HepG2 (cell line): ENCODE data around the gene SEPTIN12. TPM values are rescaled to one million over a fixed set of nuclear protein-coding genes. Genes with fewer than 3 reads are reported as not detected.

ENCODE experiments used
- ELF4 ChIP-seq: sonication (generic); formaldehyde crosslinking; IDR thresholded peaks from 2 replicates; pipeline ENCODE4 v1.5.0; 2020; ENCODE audit warnings: missing genetic modification reagents, mild to moderate bottlenecking, moderate library complexity, borderline replicate concordance
- LRRFIP1 ChIP-seq: sonication (generic); formaldehyde crosslinking; conservative IDR thresholded peaks from 2 replicates; pipeline ENCODE4 v1.4.0; 2020; ENCODE audit warnings: missing genetic modification reagents
- NCOA5 ChIP-seq: sonication (generic); formaldehyde crosslinking; IDR thresholded peaks from 2 replicates; pipeline ENCODE4 v1.4.0; 2020; ENCODE audit warnings: missing genetic modification reagents
- NFE2L2 ChIP-seq: fragments of 150-350 bp; IDR thresholded peaks from 2 replicates; pipeline ENCODE4 v1.6.1; 2014; ENCODE audit warnings: low read length
- NFYC ChIP-seq: IDR thresholded peaks from 2 replicates; pipeline ENCODE4 v1.6.1; 2016; ENCODE audit warnings: missing genetic modification reagents, missing compliant biosample characterization
- SKI ChIP-seq: fragments of 450-650 bp; IDR thresholded peaks from one replicate; pipeline ENCODE4 v1.6.1; 2018; ENCODE audit warnings: mild to moderate bottlenecking; ENCODE audit not compliant: partially characterized antibody
- SP1 ChIP-seq, 2 experiments: fragments of 450-650 bp in 1 of 2; sonication (generic) in 1 of 2; formaldehyde crosslinking in 1 of 2; IDR thresholded peaks; 2 replicates each; pipeline versions ENCODE4 v1.4.0 to v1.6.1; 2016 to 2020; ENCODE audit warnings: missing genetic modification reagents in 1 of 2
- ZNF276 ChIP-seq: sonication (generic); formaldehyde crosslinking; IDR thresholded peaks from 2 replicates; pipeline ENCODE4 v1.4.0; 2020; ENCODE audit warnings: mild to moderate bottlenecking, low read depth, missing genetic modification reagents
- ZNF354B ChIP-seq: sonication (generic); formaldehyde crosslinking; IDR thresholded peaks from 2 replicates; pipeline ENCODE4 v1.8.0; 2022; ENCODE audit warnings: mild to moderate bottlenecking, missing genetic modification reagents
- ZNF644 ChIP-seq: IDR thresholded peaks from 2 replicates; pipeline ENCODE4 v1.6.1; 2016; ENCODE audit warnings: low read depth
- ZNF772 ChIP-seq: sonication (generic); formaldehyde crosslinking; IDR thresholded peaks from 2 replicates; pipeline ENCODE4 v1.5.0; 2020; ENCODE audit warnings: mild to moderate bottlenecking, missing genetic modification reagents
- ZNF788 ChIP-seq: sonication (generic); formaldehyde crosslinking; IDR thresholded peaks from 2 replicates; pipeline ENCODE4 v1.5.0; 2020; ENCODE audit warnings: mild to moderate bottlenecking, missing genetic modification reagents, borderline replicate concordance
- ZNF792 ChIP-seq: IDR thresholded peaks from 2 replicates; pipeline ENCODE4 v1.6.1; 2016
- polyA plus RNA-seq, 8 experiments: library from polyadenylated mRNA; depleted of rRNA in 3 of 8; stranded (reverse) in 7 of 8; unstranded in 1 of 8; fragments of >200 nt; fragmentation: Illumina TruSeq in 4 of 8; extraction: Trizol in 4 of 8; gene quantifications; 2 replicates each; pipeline versions ENCODE4 v1.2.1 to v1.2.3, GENCODE V29; 2011 to 2016; ENCODE audit warnings: low read depth in 4 of 8, missing spikeins in 1 of 8, mixed read lengths in 1 of 8; ENCODE audit not compliant: insufficient read depth in 1 of 8
- total RNA-seq, 5 experiments: library from RNA; depleted of rRNA; stranded (reverse); fragments of >200 nt; fragmentation: Illumina TruSeq; extraction: Trizol; gene quantifications; 2 replicates each; pipeline ENCODE4 v1.2.3, GENCODE V29; 2016; ENCODE audit warnings: low read depth in 1 of 5
- TF ChIP-seq, protein P1 (sequence below): sonication (generic); formaldehyde crosslinking; IDR thresholded peaks from 2 replicates; pipeline ENCODE4 v1.5.0; 2020; ENCODE audit warnings: mild to moderate bottlenecking, missing genetic modification reagents, borderline replicate concordance
- TF ChIP-seq, protein P2 (sequence below): sonication (generic); formaldehyde crosslinking; IDR thresholded peaks from 2 replicates; pipeline ENCODE4 v1.8.1; 2023; ENCODE audit warnings: missing genetic modification reagents, inconsistent platforms, borderline replicate concordance
- TF ChIP-seq, protein P3 (sequence below): sonication (generic); formaldehyde crosslinking; IDR thresholded peaks from 2 replicates; pipeline ENCODE4 v1.4.0; 2020; ENCODE audit warnings: missing genetic modification reagents
- TF ChIP-seq, protein P4 (sequence below): sonication (generic); formaldehyde crosslinking; IDR thresholded peaks from 2 replicates; pipeline ENCODE4 v1.5.0; 2020; ENCODE audit warnings: missing genetic modification reagents

The SEPTIN12 gene
- total and polyA plus RNA-seq, 2 of the 13 experiments (the other 11 are each of a cell fraction or from before 2014, with no cell fraction given) = 0.22 TPM; not detected in 1

- 0 out of 2 replicates have a peak, but pooled peaks have one; percentile 71 for TF ChIP-seq ELF4 (CRISPR knock-in tag)
- no peak for TF ChIP-seq ZNF354B (CRISPR knock-in tag)
- TF ChIP-seq SKI = no peak
- TF ChIP-seq ZNF276 (CRISPR knock-in tag) = 0 out of 2 replicates have a peak, but pooled peaks have one; percentile 31
- TF ChIP-seq ZNF788 (CRISPR knock-in tag) = no peak; the same call in 1 of the 2 replicates
- no peak for TF ChIP-seq LRRFIP1 (CRISPR knock-in tag)
- TF ChIP-seq ZNF792 (CRISPR knock-in tag) = peak; percentile 58; the same call in 1 of the 2 replicates
- TF ChIP-seq NFE2L2 = no peak
- TF ChIP-seq, protein P1, sequence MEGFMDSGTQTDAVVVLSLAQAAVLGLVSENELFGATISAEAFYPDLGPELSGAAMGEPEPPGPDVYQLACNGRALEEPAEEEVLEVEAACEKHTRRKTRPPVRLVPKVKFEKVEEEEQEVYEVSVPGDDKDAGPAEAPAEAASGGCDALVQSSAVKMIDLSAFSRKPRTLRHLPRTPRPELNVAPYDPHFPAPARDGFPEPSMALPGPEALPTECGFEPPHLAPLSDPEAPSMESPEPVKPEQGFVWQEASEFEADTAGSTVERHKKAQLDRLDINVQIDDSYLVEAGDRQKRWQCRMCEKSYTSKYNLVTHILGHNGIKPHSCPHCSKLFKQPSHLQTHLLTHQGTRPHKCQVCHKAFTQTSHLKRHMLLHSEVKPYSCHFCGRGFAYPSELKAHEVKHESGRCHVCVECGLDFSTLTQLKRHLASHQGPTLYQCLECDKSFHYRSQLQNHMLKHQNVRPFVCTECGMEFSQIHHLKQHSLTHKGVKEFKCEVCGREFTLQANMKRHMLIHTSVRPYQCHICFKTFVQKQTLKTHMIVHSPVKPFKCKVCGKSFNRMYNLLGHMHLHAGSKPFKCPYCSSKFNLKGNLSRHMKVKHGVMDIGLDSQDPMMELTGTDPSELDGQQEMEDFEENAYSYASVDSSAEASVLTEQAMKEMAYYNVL (CRISPR knock-in tag) = no peak
- TF ChIP-seq, protein P2, sequence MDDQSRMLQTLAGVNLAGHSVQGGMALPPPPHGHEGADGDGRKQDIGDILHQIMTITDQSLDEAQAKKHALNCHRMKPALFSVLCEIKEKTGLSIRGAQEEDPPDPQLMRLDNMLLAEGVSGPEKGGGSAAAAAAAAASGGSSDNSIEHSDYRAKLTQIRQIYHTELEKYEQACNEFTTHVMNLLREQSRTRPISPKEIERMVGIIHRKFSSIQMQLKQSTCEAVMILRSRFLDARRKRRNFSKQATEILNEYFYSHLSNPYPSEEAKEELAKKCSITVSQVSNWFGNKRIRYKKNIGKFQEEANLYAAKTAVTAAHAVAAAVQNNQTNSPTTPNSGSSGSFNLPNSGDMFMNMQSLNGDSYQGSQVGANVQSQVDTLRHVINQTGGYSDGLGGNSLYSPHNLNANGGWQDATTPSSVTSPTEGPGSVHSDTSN (CRISPR knock-in tag) = no peak
- TF ChIP-seq ZNF644 (CRISPR knock-in tag) = no peak
- TF ChIP-seq, protein P3, sequence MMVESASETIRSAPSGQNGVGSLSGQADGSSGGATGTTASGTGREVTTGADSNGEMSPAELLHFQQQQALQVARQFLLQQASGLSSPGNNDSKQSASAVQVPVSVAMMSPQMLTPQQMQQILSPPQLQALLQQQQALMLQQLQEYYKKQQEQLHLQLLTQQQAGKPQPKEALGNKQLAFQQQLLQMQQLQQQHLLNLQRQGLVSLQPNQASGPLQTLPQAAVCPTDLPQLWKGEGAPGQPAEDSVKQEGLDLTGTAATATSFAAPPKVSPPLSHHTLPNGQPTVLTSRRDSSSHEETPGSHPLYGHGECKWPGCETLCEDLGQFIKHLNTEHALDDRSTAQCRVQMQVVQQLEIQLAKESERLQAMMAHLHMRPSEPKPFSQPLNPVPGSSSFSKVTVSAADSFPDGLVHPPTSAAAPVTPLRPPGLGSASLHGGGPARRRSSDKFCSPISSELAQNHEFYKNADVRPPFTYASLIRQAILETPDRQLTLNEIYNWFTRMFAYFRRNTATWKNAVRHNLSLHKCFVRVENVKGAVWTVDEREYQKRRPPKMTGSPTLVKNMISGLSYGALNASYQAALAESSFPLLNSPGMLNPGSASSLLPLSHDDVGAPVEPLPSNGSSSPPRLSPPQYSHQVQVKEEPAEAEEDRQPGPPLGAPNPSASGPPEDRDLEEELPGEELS (CRISPR knock-in tag) = no peak; the same call in 1 of the 2 replicates
- no peak for TF ChIP-seq NFYC
- TF ChIP-seq, protein P4, sequence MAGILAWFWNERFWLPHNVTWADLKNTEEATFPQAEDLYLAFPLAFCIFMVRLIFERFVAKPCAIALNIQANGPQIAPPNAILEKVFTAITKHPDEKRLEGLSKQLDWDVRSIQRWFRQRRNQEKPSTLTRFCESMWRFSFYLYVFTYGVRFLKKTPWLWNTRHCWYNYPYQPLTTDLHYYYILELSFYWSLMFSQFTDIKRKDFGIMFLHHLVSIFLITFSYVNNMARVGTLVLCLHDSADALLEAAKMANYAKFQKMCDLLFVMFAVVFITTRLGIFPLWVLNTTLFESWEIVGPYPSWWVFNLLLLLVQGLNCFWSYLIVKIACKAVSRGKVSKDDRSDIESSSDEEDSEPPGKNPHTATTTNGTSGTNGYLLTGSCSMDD (CRISPR knock-in tag) = no peak
- no peak for TF ChIP-seq SP1 (IDR thresholded peaks at IDR 0.05)
- no peak for TF ChIP-seq SP1 (CRISPR knock-in tag; IDR thresholded peaks at IDR 0.05)
- TF ChIP-seq ZNF772 (CRISPR knock-in tag) = no peak
- TF ChIP-seq NCOA5 (CRISPR knock-in tag) = no peak
These were observed 22.4 kb downstream of the SEPTIN12 start (continued) for GRCh38 chr16:4765511-4766474.
